Esophagus (tissue), 2 donors: ENCODE results near the gene SYNE1. TPM values are rescaled to one million over a fixed set of nuclear protein-coding genes. Genes with fewer than 3 reads are reported as not detected.

ENCODE experiments used
- H3K27ac ChIP-seq, 2 donors: one replicate each; pipeline ENCODE4 v1.5.1; 2013; ENCODE audit warnings: low read depth in 2 of 2, mild to moderate bottlenecking in 2 of 2, inconsistent platforms in 1 of 2, low read length in 1 of 2, moderate library complexity in 1 of 2
- H3K27me3 ChIP-seq, 2 donors: one replicate each; pipeline ENCODE4 v1.6.1; 2013; ENCODE audit warnings: low read length in 2 of 2, control low read depth in 1 of 2, mild to moderate bottlenecking in 1 of 2; ENCODE audit not compliant: insufficient read depth in 2 of 2, control insufficient read depth in 1 of 2
- H3K36me3 ChIP-seq, 2 donors: one replicate each; pipeline ENCODE4 v1.6.1; 2013; ENCODE audit warnings: low read length in 1 of 2; ENCODE audit not compliant: control insufficient read depth in 2 of 2, insufficient read depth in 2 of 2
- H3K4me1 ChIP-seq, 2 donors: one replicate each; pipeline ENCODE4 v1.6.1; 2013; ENCODE audit warnings: low read length in 1 of 2; ENCODE audit not compliant: control insufficient read depth in 2 of 2, insufficient read depth in 2 of 2
- H3K4me3 ChIP-seq, 2 donors: one replicate each; pipeline ENCODE4 v1.5.1; 2013; ENCODE audit warnings: low read length in 2 of 2, mild to moderate bottlenecking in 2 of 2, low read depth in 1 of 2, moderate library complexity in 1 of 2
- H3K9me3 ChIP-seq, 2 donors: one replicate each; pipeline ENCODE4 v1.6.1; 2013; ENCODE audit warnings: mild to moderate bottlenecking in 2 of 2, low read depth in 1 of 2, low read length in 1 of 2, moderate library complexity in 1 of 2; ENCODE audit not compliant: control insufficient read depth in 2 of 2, insufficient read depth in 1 of 2
- WGBS, 2 donors: extraction: QIAGEN DNeasy Blood & Tissue Kit; methylation state at CpG; one replicate each; pipeline ENCODE4 v1.1.7; 2013; 5-methylcytosine and 5-hydroxymethylcytosine counted together
- polyA plus RNA-seq, 2 donors: library from polyadenylated mRNA; stranded (reverse); fragments of 200-250 nt; gene quantifications; one replicate each; pipeline ENCODE4 v1.2.3, GENCODE V29; 2013
- donor health status: healthy with polysubstance abuse.
- donor health status: Bipolar disorder and iron deficiency.

The SYNE1 gene
- polyA plus RNA-seq, 2 donors: 5.4 to 7.1 TPM

- Histone ChIP-seq H3K4me1 (peaks cover 0 to 4% of the 10 kb centered on the region in 2 donors), H3K4me3 (peak overlapping the region; percentile 39 to 44), H3K27ac (peak overlapping the region; percentile 69 to 91), H3K27me3 (no peaks in the 10 kb centered on the region), H3K36me3 (no peaks in the 10 kb centered on the region), H3K9me3 (no peaks in the 10 kb centered on the region)
- 22 to 23% methylated on average over 17 of the region's 17 CpGs for WGBS, 2 donors
Measured at GRCh38 chr6:152380993-152381898, 255.9 kb downstream of the SYNE1 start.

GRCh38 chr6:152380351-152380767 is 256.8 kb downstream of the SYNE1 start:
- Histone ChIP-seq H3K27me3 (no peaks in the 10 kb centered on the region), H3K9me3 (no peaks in the 10 kb centered on the region), H3K36me3 (no peaks in the 10 kb centered on the region), H3K27ac (peak overlapping the region; percentile 31 to 59), H3K4me3 (peak overlapping the region in 1 of 2 donors; percentile 44), H3K4me1 (peaks cover 0 to 4% of the 10 kb centered on the region in 2 donors)
- WGBS, 2 donors: 13 to 19% methylated on average over 5 of the region's 5 CpGs

GRCh38 chr6:152379423-152379822 is 257.7 kb downstream of the SYNE1 start:
- Histone ChIP-seq H3K27ac (no peak overlapping the region), H3K36me3 (no peaks in the 10 kb centered on the region), H3K9me3 (no peaks in the 10 kb centered on the region), H3K4me1 (peaks cover 0 to 4% of the 10 kb centered on the region in 2 donors), H3K4me3 (no peak overlapping the region), H3K27me3 (no peaks in the 10 kb centered on the region)

- WGBS, 2 donors: 68 to 70% methylated on average over 4 of the region's 4 CpGs
Measured at GRCh38 chr6:152378169-152378568, 259.0 kb downstream of the SYNE1 start.

GRCh38 chr6:152375197-152375596 is 262.0 kb downstream of the SYNE1 start:
- WGBS, 2 donors: 94 to 96% methylated on average over 6 of the region's 6 CpGs

More at GRCh38 chr6:152378169-152378568, 259.0 kb downstream of the SYNE1 start:
- H3K4me1 ChIP-seq: peaks cover 0 to 4% of the 10 kb centered on the region in 2 donors
- no peaks in the 10 kb centered on the region for H3K9me3 ChIP-seq
- H3K27me3 ChIP-seq: no peaks in the 10 kb centered on the region
- H3K27ac ChIP-seq: peak overlapping the region in 1 of 2 donors; percentile 65
- H3K36me3 ChIP-seq: no peaks in the 10 kb centered on the region
- no peak overlapping the region for H3K4me3 ChIP-seq

GRCh38 chr6:152372945-152373344 is 264.2 kb downstream of the SYNE1 start:
- Histone ChIP-seq H3K27ac (no peak overlapping the region), H3K36me3 (no peaks in the 10 kb centered on the region), H3K4me3 (no peak overlapping the region), H3K9me3 (no peaks in the 10 kb centered on the region), H3K27me3 (no peaks in the 10 kb centered on the region), H3K4me1 (no peaks in the 10 kb centered on the region)
- WGBS, 2 donors: 96 to 98% methylated on average over 2 of the region's 2 CpGs

More at GRCh38 chr6:152375197-152375596, 262.0 kb downstream of the SYNE1 start:
- no peaks in the 10 kb centered on the region for H3K9me3 ChIP-seq
- no peak overlapping the region for H3K27ac ChIP-seq
- no peak overlapping the region for H3K4me3 ChIP-seq
- no peaks in the 10 kb centered on the region for H3K4me1 ChIP-seq
- no peaks in the 10 kb centered on the region for H3K27me3 ChIP-seq
- H3K36me3 ChIP-seq: no peaks in the 10 kb centered on the region

- no peaks in the 10 kb centered on the region for H3K36me3 ChIP-seq
- H3K27me3 ChIP-seq: no peaks in the 10 kb centered on the region
- no peak overlapping the region for H3K27ac ChIP-seq
- no peak overlapping the region for H3K4me3 ChIP-seq
- no peaks in the 10 kb centered on the region for H3K9me3 ChIP-seq
- no peaks in the 10 kb centered on the region for H3K4me1 ChIP-seq
Measured at GRCh38 chr6:152371775-152372174, 265.4 kb downstream of the SYNE1 start.

- no peaks in the 10 kb centered on the region for H3K36me3 ChIP-seq
- WGBS, 2 donors: 62 to 70% methylated on average over 20 of the region's 20 CpGs
Measured at GRCh38 chr6:152368751-152369624, 268.2 kb downstream of the SYNE1 start.

GRCh38 chr6:152364866-152365265 is 272.3 kb downstream of the SYNE1 start:
- H3K36me3 ChIP-seq: no peaks in the 10 kb centered on the region
- 64 to 72% methylated on average over 2 of the region's 2 CpGs for WGBS, 2 donors
- no peaks in the 10 kb centered on the region for H3K9me3 ChIP-seq
- no peak overlapping the region for H3K4me3 ChIP-seq
- H3K27me3 ChIP-seq: no peaks in the 10 kb centered on the region
- no peaks in the 10 kb centered on the region for H3K4me1 ChIP-seq
- no peak overlapping the region for H3K27ac ChIP-seq

More at GRCh38 chr6:152368751-152369624, 268.2 kb downstream of the SYNE1 start:
- Histone ChIP-seq H3K27ac (peak overlapping the region in 1 of 2 donors; percentile 56), H3K4me3 (no peak overlapping the region), H3K27me3 (no peaks in the 10 kb centered on the region), H3K4me1 (no peaks in the 10 kb centered on the region), H3K9me3 (no peaks in the 10 kb centered on the region)
